ENCODE results near the gene OR10AD1. TPM values are rescaled to one million over a fixed set of nuclear protein-coding genes. Genes with fewer than 3 reads are reported as not detected.

OR10AD1 gene
- total RNA-seq, 1 donor from 2014 or later = not detected

DNA sequence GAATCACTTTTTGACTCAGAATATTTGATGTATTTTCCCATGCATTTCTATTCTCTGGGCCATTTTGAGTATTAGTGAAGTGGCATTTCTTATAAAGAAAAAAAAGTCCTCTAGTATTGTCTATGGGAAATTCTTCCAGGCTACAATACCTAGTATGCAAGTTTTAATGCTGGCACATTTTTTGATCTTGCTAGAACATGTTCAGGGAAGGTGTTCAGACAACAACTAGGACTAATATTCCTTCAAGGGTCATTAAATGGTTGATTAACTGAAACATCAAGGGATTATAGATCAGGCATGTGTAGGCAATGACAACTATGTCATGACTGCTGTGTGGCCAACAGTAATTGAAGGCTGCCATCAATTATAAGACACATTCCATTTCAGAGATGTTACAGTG lies 12.0 kb downstream of the OR10AD1 start:
- TF ChIP-seq, protein P1, sequence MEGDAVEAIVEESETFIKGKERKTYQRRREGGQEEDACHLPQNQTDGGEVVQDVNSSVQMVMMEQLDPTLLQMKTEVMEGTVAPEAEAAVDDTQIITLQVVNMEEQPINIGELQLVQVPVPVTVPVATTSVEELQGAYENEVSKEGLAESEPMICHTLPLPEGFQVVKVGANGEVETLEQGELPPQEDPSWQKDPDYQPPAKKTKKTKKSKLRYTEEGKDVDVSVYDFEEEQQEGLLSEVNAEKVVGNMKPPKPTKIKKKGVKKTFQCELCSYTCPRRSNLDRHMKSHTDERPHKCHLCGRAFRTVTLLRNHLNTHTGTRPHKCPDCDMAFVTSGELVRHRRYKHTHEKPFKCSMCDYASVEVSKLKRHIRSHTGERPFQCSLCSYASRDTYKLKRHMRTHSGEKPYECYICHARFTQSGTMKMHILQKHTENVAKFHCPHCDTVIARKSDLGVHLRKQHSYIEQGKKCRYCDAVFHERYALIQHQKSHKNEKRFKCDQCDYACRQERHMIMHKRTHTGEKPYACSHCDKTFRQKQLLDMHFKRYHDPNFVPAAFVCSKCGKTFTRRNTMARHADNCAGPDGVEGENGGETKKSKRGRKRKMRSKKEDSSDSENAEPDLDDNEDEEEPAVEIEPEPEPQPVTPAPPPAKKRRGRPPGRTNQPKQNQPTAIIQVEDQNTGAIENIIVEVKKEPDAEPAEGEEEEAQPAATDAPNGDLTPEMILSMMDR (IDR thresholded peaks at IDR 0.05; ENCODE audit: unreplicated experiment) = no peak
- H3K27ac Mint-ChIP-seq = no peak overlapping the region
- no peak for DNase-seq (ENCODE audit: low spot score, unreplicated experiment)
- no peaks in the 10 kb centered on the region for H3K36me3 Mint-ChIP-seq (ENCODE audit: insufficient read depth)
- H3K27me3 Mint-ChIP-seq = peaks cover 83% of the 10 kb centered on the region
- H3K9me3 Mint-ChIP-seq (ENCODE audit: low read depth) = no peaks in the 10 kb centered on the region
- H3K4me1 Mint-ChIP-seq (ENCODE audit: low read depth) = no peaks in the 10 kb centered on the region
- no peak overlapping the region for H3K4me3 Mint-ChIP-seq (ENCODE audit: low read depth)

DNA sequence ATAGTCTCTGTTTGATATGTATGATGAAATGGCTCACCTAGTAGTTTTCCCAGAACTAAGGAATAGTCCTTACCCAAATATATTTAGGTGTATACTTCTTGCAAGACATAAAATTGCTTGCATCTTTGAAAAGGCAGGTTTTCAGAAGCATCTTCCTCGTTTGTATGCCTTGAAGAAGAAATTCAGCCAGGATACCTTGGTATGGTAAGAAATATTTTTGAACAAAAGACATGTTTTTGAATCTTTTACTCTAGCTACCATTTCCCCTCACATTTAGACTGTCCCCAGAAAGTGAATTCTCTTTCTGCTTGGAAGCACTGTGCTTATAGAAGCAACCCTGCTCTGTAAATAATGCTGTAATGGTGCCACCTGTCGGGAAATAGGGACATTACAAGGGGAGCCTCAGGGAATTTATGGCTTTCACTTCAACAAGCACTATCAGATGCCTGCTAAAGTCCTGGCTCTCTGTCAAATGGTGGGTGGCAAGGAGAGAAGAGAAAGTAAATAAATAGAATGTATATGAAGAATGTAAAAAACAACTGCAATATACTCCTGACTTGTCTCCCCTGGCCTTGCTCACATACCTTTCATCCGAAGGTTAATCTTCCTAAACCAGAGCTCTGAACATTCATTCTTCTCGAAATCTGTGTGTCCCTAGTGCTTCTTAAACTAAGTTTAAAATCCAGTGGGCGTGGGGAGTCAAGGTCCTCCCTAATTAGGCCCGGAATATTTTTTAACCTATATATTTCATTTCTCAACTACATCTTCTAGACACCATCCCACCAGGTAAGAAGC lies 13.6 kb downstream of the OR10AD1 start:
- H3K4me1 Mint-ChIP-seq (ENCODE audit: low read depth) = no peaks in the 10 kb centered on the region
- H3K27me3 Mint-ChIP-seq = peaks cover 90% of the 10 kb centered on the region
- DNase-seq (ENCODE audit: low spot score, unreplicated experiment) = peak; percentile 58
- no peak overlapping the region for H3K4me3 Mint-ChIP-seq (ENCODE audit: low read depth)
- H3K9me3 Mint-ChIP-seq (ENCODE audit: low read depth) = no peaks in the 10 kb centered on the region
- TF ChIP-seq, protein P1 (IDR thresholded peaks at IDR 0.05; ENCODE audit: unreplicated experiment) = peak; percentile 90
- no peak overlapping the region for H3K27ac Mint-ChIP-seq
- H3K36me3 Mint-ChIP-seq (ENCODE audit: insufficient read depth) = no peaks in the 10 kb centered on the region

DNA sequence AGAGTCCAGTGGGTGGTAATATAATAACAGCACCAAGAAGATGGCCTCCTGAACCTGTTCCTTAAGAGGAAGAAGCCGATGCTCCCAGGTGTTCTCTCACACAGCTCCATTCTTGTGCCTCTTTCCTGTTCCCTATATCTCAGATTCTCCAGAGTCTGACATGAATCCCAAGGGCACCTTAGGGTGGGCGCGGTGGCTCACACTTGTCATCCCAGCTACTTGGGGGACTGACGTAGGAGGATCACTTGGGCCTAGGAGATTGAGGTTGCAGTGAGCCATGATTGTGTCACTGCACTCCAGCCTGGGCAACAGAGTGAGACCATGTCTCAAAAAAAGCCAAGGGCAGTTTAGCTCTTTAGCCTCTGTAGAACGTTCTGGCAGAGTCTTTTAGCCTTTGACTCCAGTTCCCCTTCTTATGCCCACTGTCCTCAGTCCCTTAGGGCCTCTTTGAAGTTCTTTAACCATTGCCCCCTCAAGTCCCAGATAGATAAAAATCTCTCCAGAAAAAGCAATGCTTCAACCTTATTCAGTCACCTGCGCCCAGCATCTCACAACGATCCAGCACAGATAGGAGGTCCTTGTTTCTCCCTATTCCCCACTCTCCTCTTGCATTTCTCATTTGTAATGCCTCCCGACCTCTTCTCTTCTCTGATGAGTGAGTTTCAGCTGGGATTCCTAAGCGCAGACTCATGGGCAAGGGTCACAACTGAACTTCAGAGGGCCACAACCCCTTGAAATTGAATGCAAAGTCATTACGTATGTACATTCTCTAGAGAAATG lies 15.0 kb downstream of the OR10AD1 start:
- Mint-ChIP-seq H3K36me3 (ENCODE audit: insufficient read depth) (no peaks in the 10 kb centered on the region), H3K4me1 (ENCODE audit: low read depth) (peaks cover 2% of the 10 kb centered on the region), H3K27ac (no peak overlapping the region), H3K9me3 (ENCODE audit: low read depth) (no peaks in the 10 kb centered on the region), H3K4me3 (ENCODE audit: low read depth) (no peak overlapping the region), H3K27me3 (peaks cover 88% of the 10 kb centered on the region)
- no peak for DNase-seq (ENCODE audit: low spot score, unreplicated experiment)
- TF ChIP-seq, protein P1 (IDR thresholded peaks at IDR 0.05; ENCODE audit: unreplicated experiment) = no peak

DNA sequence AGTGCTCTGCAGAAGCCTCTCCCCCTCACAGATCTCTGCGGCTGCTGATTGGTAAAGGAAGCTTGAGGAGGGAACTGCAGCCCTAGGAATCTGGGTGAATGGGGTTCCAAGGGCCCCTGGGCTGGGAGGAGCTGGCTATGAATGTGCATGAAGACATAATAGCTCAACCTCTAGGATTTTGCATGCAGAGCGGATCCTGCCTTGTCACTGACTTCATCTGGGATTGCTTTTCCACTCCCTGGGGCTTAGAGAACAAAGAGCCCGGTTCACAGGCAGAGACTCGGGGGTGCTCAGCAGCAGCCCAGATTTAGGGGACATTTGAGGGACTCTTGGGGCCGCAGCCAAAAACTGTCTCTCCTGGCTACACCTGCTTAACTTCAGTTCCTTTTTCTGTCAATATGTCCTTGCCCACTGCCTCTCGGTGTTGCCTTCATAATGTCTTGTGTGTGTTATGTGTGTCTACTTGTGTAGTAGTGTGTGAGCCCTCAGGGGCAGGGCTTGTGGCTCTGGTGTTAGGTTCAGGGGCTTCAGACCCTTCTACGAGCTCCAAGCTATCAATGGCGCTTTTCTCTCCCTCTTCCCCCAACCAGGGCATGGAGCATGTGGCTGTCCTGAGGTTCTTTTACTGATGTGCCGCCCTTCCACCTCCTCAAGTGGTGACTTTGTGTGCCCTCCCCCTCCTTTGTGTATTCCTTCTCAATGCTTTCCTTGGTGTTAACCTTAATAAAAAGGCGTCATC lies 17.7 kb downstream of the OR10AD1 start:
- peaks cover 94% of the 10 kb centered on the region for H3K27me3 Mint-ChIP-seq
- peaks cover 3% of the 10 kb centered on the region for H3K4me1 Mint-ChIP-seq (ENCODE audit: low read depth)
- H3K9me3 Mint-ChIP-seq (ENCODE audit: low read depth) = no peaks in the 10 kb centered on the region
- TF ChIP-seq, protein P1 (IDR thresholded peaks at IDR 0.05; ENCODE audit: unreplicated experiment) = no peak
- no peak for DNase-seq (ENCODE audit: low spot score, unreplicated experiment)
- H3K36me3 Mint-ChIP-seq (ENCODE audit: insufficient read depth) = no peaks in the 10 kb centered on the region
- H3K27ac Mint-ChIP-seq = no peak overlapping the region
- no peak overlapping the region for H3K4me3 Mint-ChIP-seq (ENCODE audit: low read depth)

DNA sequence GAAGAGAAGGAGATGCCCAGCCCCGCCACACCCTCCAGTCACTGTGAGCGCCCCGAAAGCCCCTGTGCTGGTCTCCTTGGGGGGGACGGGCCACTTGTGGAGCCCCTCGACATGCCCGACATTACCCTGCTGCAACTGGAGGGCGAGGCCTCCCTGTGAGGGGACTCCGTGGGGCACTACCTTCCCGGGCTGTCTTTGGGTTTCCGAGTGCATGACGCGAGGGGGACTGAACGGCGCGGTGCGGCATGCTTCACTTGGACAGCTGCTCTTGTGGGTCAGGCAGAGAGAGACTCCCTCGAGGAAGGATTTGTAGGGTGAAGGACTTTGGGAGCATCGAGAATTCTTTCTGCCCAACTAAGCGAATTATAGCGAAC lies 18.6 kb downstream of the OR10AD1 start:
- Mint-ChIP-seq H3K27me3 (peaks cover 94% of the 10 kb centered on the region), H3K4me3 (ENCODE audit: low read depth) (peak overlapping the region; percentile 20), H3K36me3 (ENCODE audit: insufficient read depth) (no peaks in the 10 kb centered on the region), H3K4me1 (ENCODE audit: low read depth) (peaks cover 3% of the 10 kb centered on the region), H3K27ac (no peak overlapping the region), H3K9me3 (ENCODE audit: low read depth) (no peaks in the 10 kb centered on the region)
- TF ChIP-seq, protein P1 (IDR thresholded peaks at IDR 0.05; ENCODE audit: unreplicated experiment) = no peak
- no peak for DNase-seq (ENCODE audit: low spot score, unreplicated experiment)
